DOHH2 (cell line): ENCODE results near the gene EME2.

Source experiments
- EZH2phosphoT487 ChIP-seq: fragments of 200-600 bp; sonication (generic); IDR thresholded peaks from 2 replicates; pipeline ENCODE4 v1.6.1; 2017; ENCODE audit warnings: borderline replicate concordance, mild to moderate bottlenecking, antibody characterized with exemption, low read length, moderate library complexity, mixed read lengths
- TF ChIP-seq, protein P1 (sequence below): fragments of 200-600 bp; sonication (generic); IDR thresholded peaks from one replicate; pipeline ENCODE4 v1.5.1; 2014; ENCODE audit warnings: antibody characterized with exemption, mild to moderate bottlenecking, low read depth, low read length; ENCODE audit not compliant: poor library complexity, severe bottlenecking

- TF ChIP-seq, protein P1, sequence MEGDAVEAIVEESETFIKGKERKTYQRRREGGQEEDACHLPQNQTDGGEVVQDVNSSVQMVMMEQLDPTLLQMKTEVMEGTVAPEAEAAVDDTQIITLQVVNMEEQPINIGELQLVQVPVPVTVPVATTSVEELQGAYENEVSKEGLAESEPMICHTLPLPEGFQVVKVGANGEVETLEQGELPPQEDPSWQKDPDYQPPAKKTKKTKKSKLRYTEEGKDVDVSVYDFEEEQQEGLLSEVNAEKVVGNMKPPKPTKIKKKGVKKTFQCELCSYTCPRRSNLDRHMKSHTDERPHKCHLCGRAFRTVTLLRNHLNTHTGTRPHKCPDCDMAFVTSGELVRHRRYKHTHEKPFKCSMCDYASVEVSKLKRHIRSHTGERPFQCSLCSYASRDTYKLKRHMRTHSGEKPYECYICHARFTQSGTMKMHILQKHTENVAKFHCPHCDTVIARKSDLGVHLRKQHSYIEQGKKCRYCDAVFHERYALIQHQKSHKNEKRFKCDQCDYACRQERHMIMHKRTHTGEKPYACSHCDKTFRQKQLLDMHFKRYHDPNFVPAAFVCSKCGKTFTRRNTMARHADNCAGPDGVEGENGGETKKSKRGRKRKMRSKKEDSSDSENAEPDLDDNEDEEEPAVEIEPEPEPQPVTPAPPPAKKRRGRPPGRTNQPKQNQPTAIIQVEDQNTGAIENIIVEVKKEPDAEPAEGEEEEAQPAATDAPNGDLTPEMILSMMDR: no peak
- TF ChIP-seq EZH2phosphoT487: no peak
These were observed 4.4 kb downstream of the EME2 start for GRCh38 chr16:1776991-1777374.
